Stimulated activated memory B cell treated with anti-CD40 and anti-IgM and Interleukin-4, amounts not matched to agents 10 μg/mL and 1 μg/mL and 100 μg/mL, for 72 hours (primary cell): ENCODE data around the gene CYTH2.
A peak's percentile ranks its signal among the peaks of the same experiment; 100 is the strongest.

Experiments used
- ATAC-seq: fragments of 150-1000 bp; cut with Tn5 transposase; 2 replicates; pipeline ENCODE4 v1.10.0; 2021
- H3K27ac Mint-ChIP-seq: one replicate; pipeline ENCODE4 v1.8.0; 2022; ENCODE audit warnings: mild to moderate bottlenecking, mixed read lengths
- H3K27me3 Mint-ChIP-seq: one replicate; pipeline ENCODE4 v1.8.0; 2022; ENCODE audit warnings: mixed read lengths
- H3K36me3 Mint-ChIP-seq: one replicate; pipeline ENCODE4 v1.8.0; 2022; ENCODE audit warnings: mixed read lengths
- H3K4me1 Mint-ChIP-seq: one replicate; pipeline ENCODE4 v1.8.0; 2022; ENCODE audit warnings: mixed read lengths
- H3K4me3 Mint-ChIP-seq: one replicate; pipeline ENCODE4 v1.8.0; 2022; ENCODE audit warnings: mild to moderate bottlenecking, moderate library complexity, mixed read lengths
- H3K9me3 Mint-ChIP-seq: one replicate; pipeline ENCODE4 v1.8.0; 2022; ENCODE audit warnings: mixed read lengths

The CYTH2 gene

GRCh38 chr19:48502350-48503018, 33.3 kb downstream of the CYTH2 start:
- peak overlapping the region; percentile 50 for H3K4me3 Mint-ChIP-seq
- peak; percentile 79 for ATAC-seq
- peaks cover 38% of the 10 kb centered on the region for H3K27me3 Mint-ChIP-seq
- H3K9me3 Mint-ChIP-seq, result peaks cover 3% of the 10 kb centered on the region
- no peaks in the 10 kb centered on the region for H3K36me3 Mint-ChIP-seq
- peaks cover 43% of the 10 kb centered on the region for H3K4me1 Mint-ChIP-seq
- H3K27ac Mint-ChIP-seq, result peak overlapping the region; percentile 46

GRCh38 chr19:48506138-48506733, 37.1 kb downstream of the CYTH2 start:
- Mint-ChIP-seq H3K27ac (no peak overlapping the region), H3K9me3 (peaks cover 3% of the 10 kb centered on the region), H3K27me3 (peaks cover 22% of the 10 kb centered on the region), H3K4me3 (no peak overlapping the region), H3K4me1 (peaks cover 35% of the 10 kb centered on the region), H3K36me3 (no peaks in the 10 kb centered on the region)
- ATAC-seq, result peak; percentile 3

GRCh38 chr19:48507911-48508439, 38.8 kb downstream of the CYTH2 start:
- Mint-ChIP-seq H3K4me3 (no peak overlapping the region), H3K27me3 (peaks cover 14% of the 10 kb centered on the region), H3K9me3 (no peaks in the 10 kb centered on the region), H3K27ac (no peak overlapping the region), H3K36me3 (no peaks in the 10 kb centered on the region), H3K4me1 (peaks cover 17% of the 10 kb centered on the region)
- ATAC-seq, result no peak

- Mint-ChIP-seq H3K4me3 (no peak overlapping the region), H3K27ac (no peak overlapping the region), H3K9me3 (no peaks in the 10 kb centered on the region), H3K36me3 (no peaks in the 10 kb centered on the region), H3K4me1 (peaks cover 14% of the 10 kb centered on the region), H3K27me3 (peaks cover 14% of the 10 kb centered on the region)
- ATAC-seq, result no peak
Observed at GRCh38 chr19:48508729-48509411, 39.7 kb downstream of the CYTH2 start.

- H3K4me3 Mint-ChIP-seq, result no peak overlapping the region
- no peaks in the 10 kb centered on the region for H3K36me3 Mint-ChIP-seq
- H3K4me1 Mint-ChIP-seq, result peaks cover 17% of the 10 kb centered on the region
- no peaks in the 10 kb centered on the region for H3K9me3 Mint-ChIP-seq
- no peak overlapping the region for H3K27ac Mint-ChIP-seq
- ATAC-seq, result no peak
- H3K27me3 Mint-ChIP-seq, result peaks cover 14% of the 10 kb centered on the region
Observed at GRCh38 chr19:48509467-48510194, 40.5 kb downstream of the CYTH2 start.

GRCh38 chr19:48510421-48511268, 41.5 kb downstream of the CYTH2 start:
- H3K4me3 Mint-ChIP-seq, result peak overlapping the region; percentile 50
- H3K27ac Mint-ChIP-seq, result no peak overlapping the region
- H3K9me3 Mint-ChIP-seq, result no peaks in the 10 kb centered on the region
- peak; percentile 66 for ATAC-seq
- H3K27me3 Mint-ChIP-seq, result peaks cover 14% of the 10 kb centered on the region
- no peaks in the 10 kb centered on the region for H3K36me3 Mint-ChIP-seq
- H3K4me1 Mint-ChIP-seq, result peaks cover 17% of the 10 kb centered on the region

GRCh38 chr19:48511321-48511731, 42.2 kb downstream of the CYTH2 start:
- Mint-ChIP-seq H3K9me3 (no peaks in the 10 kb centered on the region), H3K4me1 (peaks cover 17% of the 10 kb centered on the region), H3K27me3 (peaks cover 14% of the 10 kb centered on the region), H3K27ac (no peak overlapping the region), H3K36me3 (no peaks in the 10 kb centered on the region), H3K4me3 (no peak overlapping the region)
- ATAC-seq, result no peak

GRCh38 chr19:48511800-48512503, 42.8 kb downstream of the CYTH2 start, which contains the start of gene LMTK3:
TSS of gene LMTK3 (minus strand) at chr19:48511835. CDS start at chr19:48511576, 259 bp downstream.
- Mint-ChIP-seq H3K4me3 (peak within 1 kb of the TSS; percentile 50), H3K36me3 (no peaks in the 10 kb centered on the region), H3K27me3 (peaks cover 14% of the 10 kb centered on the region), H3K9me3 (no peaks in the 10 kb centered on the region), H3K4me1 (peaks cover 17% of the 10 kb centered on the region), H3K27ac (no peak within 1 kb of the TSS)
- peak; percentile 3 for ATAC-seq

GRCh38 chr19:48512504-48513288, 43.5 kb downstream of the CYTH2 start:
- H3K27me3 Mint-ChIP-seq, result peaks cover 14% of the 10 kb centered on the region
- peaks cover 17% of the 10 kb centered on the region for H3K4me1 Mint-ChIP-seq
- ATAC-seq, result no peak
- no peak overlapping the region for H3K27ac Mint-ChIP-seq
- no peaks in the 10 kb centered on the region for H3K9me3 Mint-ChIP-seq
- H3K4me3 Mint-ChIP-seq, result no peak overlapping the region
- no peaks in the 10 kb centered on the region for H3K36me3 Mint-ChIP-seq

- H3K27ac Mint-ChIP-seq, result no peak overlapping the region
- no peaks in the 10 kb centered on the region for H3K36me3 Mint-ChIP-seq
- H3K4me3 Mint-ChIP-seq, result no peak overlapping the region
- peaks cover 17% of the 10 kb centered on the region for H3K4me1 Mint-ChIP-seq
- H3K27me3 Mint-ChIP-seq, result peaks cover 14% of the 10 kb centered on the region
- no peaks in the 10 kb centered on the region for H3K9me3 Mint-ChIP-seq
- peak; percentile 90 for ATAC-seq
Observed at GRCh38 chr19:48513289-48514122, 44.3 kb downstream of the CYTH2 start.

GRCh38 chr19:48514123-48514458, 44.9 kb downstream of the CYTH2 start:
- H3K9me3 Mint-ChIP-seq, result no peaks in the 10 kb centered on the region
- H3K27me3 Mint-ChIP-seq, result peaks cover 14% of the 10 kb centered on the region
- H3K27ac Mint-ChIP-seq, result no peak overlapping the region
- no peaks in the 10 kb centered on the region for H3K36me3 Mint-ChIP-seq
- no peak for ATAC-seq
- peaks cover 17% of the 10 kb centered on the region for H3K4me1 Mint-ChIP-seq
- H3K4me3 Mint-ChIP-seq, result no peak overlapping the region

GRCh38 chr19:48516536-48516935, 47.4 kb downstream of the CYTH2 start:
- H3K27me3 Mint-ChIP-seq, result no peaks in the 10 kb centered on the region
- no peaks in the 10 kb centered on the region for H3K9me3 Mint-ChIP-seq
- H3K4me1 Mint-ChIP-seq, result peaks cover 7% of the 10 kb centered on the region
- H3K4me3 Mint-ChIP-seq, result no peak overlapping the region
- no peaks in the 10 kb centered on the region for H3K36me3 Mint-ChIP-seq
- ATAC-seq, result no peak
- H3K27ac Mint-ChIP-seq, result no peak overlapping the region

- H3K27me3 Mint-ChIP-seq, result peaks cover 10% of the 10 kb centered on the region
- peaks cover 7% of the 10 kb centered on the region for H3K4me1 Mint-ChIP-seq
- no peak overlapping the region for H3K4me3 Mint-ChIP-seq
- no peak for ATAC-seq
- no peaks in the 10 kb centered on the region for H3K9me3 Mint-ChIP-seq
- H3K27ac Mint-ChIP-seq, result no peak overlapping the region
- no peaks in the 10 kb centered on the region for H3K36me3 Mint-ChIP-seq
Observed at GRCh38 chr19:48518207-48518606, 49.0 kb downstream of the CYTH2 start.
